GM23338 (cell line): ENCODE data around the gene PTPRN2. TPM values are rescaled to one million over a fixed set of nuclear protein-coding genes. Genes with fewer than 3 reads are reported as not detected.

Source experiments
- ATAC-seq: fragments of 200-7000 bp; cut with Tn5 transposase; 3 replicates; pipeline ENCODE4 v1.9.1; 2020
- DNase-seq: peaks from one replicate; pipeline ENCODE4 v3.0.0-alpha.2; 2015; ENCODE audit warnings: low spot score
- H2AFZ ChIP-seq: fragments of 200-600 bp; sonication (generic); 2 replicates; pipeline ENCODE4 v1.8.0; 2016; ENCODE audit warnings: antibody characterized with exemption, mild to moderate bottlenecking, moderate library complexity
- H3F3A ChIP-seq: fragments of 200-600 bp; sonication (generic); replicated peaks from 2 replicates; pipeline ENCODE4 v1.8.0; 2017; ENCODE audit warnings: antibody characterized with exemption, mixed run types, low read depth
- H3K27ac ChIP-seq: fragments of 200-600 bp; sonication (generic); 2 replicates; pipeline ENCODE4 v1.6.1; 2016; ENCODE audit warnings: low read depth
- H3K27me3 ChIP-seq: fragments of 200-600 bp; sonication (generic); 2 replicates; pipeline ENCODE4 v1.8.0; 2016; ENCODE audit warnings: mild to moderate bottlenecking, mixed run types, moderate library complexity; ENCODE audit not compliant: insufficient read depth
- H3K36me3 ChIP-seq: fragments of 200-600 bp; sonication (generic); 2 replicates; pipeline ENCODE4 v1.8.0; 2016; ENCODE audit warnings: mild to moderate bottlenecking; ENCODE audit not compliant: insufficient read depth
- H3K4me1 ChIP-seq: fragments of 200-600 bp; sonication (generic); 2 replicates; pipeline ENCODE4 v1.8.0; 2016; ENCODE audit warnings: mild to moderate bottlenecking, moderate library complexity; ENCODE audit not compliant: insufficient read depth
- H3K4me2 ChIP-seq: fragments of 200-600 bp; sonication (generic); 2 replicates; pipeline ENCODE4 v1.7.1; 2017; ENCODE audit warnings: mixed run types
- H3K4me3 ChIP-seq: fragments of 200-600 bp; sonication (generic); 2 replicates; pipeline ENCODE4 v1.6.1; 2016; ENCODE audit warnings: mixed run types
- H3K79me2 ChIP-seq: fragments of 200-600 bp; sonication (generic); replicated peaks from 2 replicates; pipeline ENCODE4 v1.8.0; 2017; ENCODE audit warnings: mild to moderate bottlenecking; ENCODE audit not compliant: insufficient read depth
- H3K9me2 ChIP-seq: fragments of 200-600 bp; sonication (generic); 2 replicates; pipeline ENCODE4 v1.8.0; 2017; ENCODE audit not compliant: insufficient read depth
- H4K20me1 ChIP-seq: fragments of 200-600 bp; sonication (generic); replicated peaks from 2 replicates; pipeline ENCODE4 v1.8.0; 2017; ENCODE audit warnings: mild to moderate bottlenecking; ENCODE audit not compliant: insufficient read depth
- H3K27ac Mint-ChIP-seq: 2 replicates; pipeline ENCODE4 v1.8.0; 2020; ENCODE audit warnings: inconsistent platforms, mild to moderate bottlenecking, moderate library complexity, mixed read lengths
- H3K27me3 Mint-ChIP-seq: 3 replicates; pipeline ENCODE4 v1.8.0; 2022; ENCODE audit warnings: low read depth, mild to moderate bottlenecking, moderate library complexity, mixed read lengths, inconsistent platforms; ENCODE audit not compliant: insufficient read depth, poor library complexity
- H3K36me3 Mint-ChIP-seq: 3 replicates; pipeline ENCODE4 v1.8.0; 2021; ENCODE audit warnings: low read depth, mild to moderate bottlenecking, inconsistent platforms, moderate library complexity, mixed read lengths
- H3K4me1 Mint-ChIP-seq: 3 replicates; pipeline ENCODE4 v1.8.0; 2020; ENCODE audit warnings: mild to moderate bottlenecking, inconsistent platforms, mixed read lengths
- H3K4me3 Mint-ChIP-seq: 3 replicates; pipeline ENCODE4 v1.8.0; 2021; ENCODE audit warnings: moderate library complexity, mild to moderate bottlenecking, inconsistent platforms, mixed read lengths
- H3K9me3 Mint-ChIP-seq: 3 replicates; pipeline ENCODE4 v1.8.0; 2020; ENCODE audit warnings: moderate library complexity, mild to moderate bottlenecking, inconsistent platforms, mixed read lengths
- CREB1 ChIP-seq: fragments of 250-450 bp; sonication (Bioruptor Pico); IDR thresholded peaks from 2 replicates; pipeline ENCODE4 v1.5.0; 2020; ENCODE audit warnings: low read depth, mild to moderate bottlenecking, moderate library complexity
- ETS1 ChIP-seq: IDR thresholded peaks from 2 replicates; pipeline ENCODE4 v1.6.1; 2016; ENCODE audit warnings: antibody characterized with exemption
- EZH2phosphoT487 ChIP-seq: fragments of 200-600 bp; sonication (generic); IDR thresholded peaks from one replicate; pipeline ENCODE4 v1.8.1; 2018; ENCODE audit warnings: antibody characterized with exemption; ENCODE audit not compliant: unreplicated experiment
- JUNB ChIP-seq: IDR thresholded peaks from one replicate; pipeline ENCODE4 v1.6.1; 2016; ENCODE audit warnings: antibody characterized with exemption; ENCODE audit not compliant: unreplicated experiment
- NANOG ChIP-seq: IDR thresholded peaks from 2 replicates; pipeline ENCODE4 v1.6.1; 2016; ENCODE audit warnings: antibody characterized with exemption, borderline replicate concordance
- POLR2AphosphoS5 ChIP-seq: IDR thresholded peaks from 2 replicates; pipeline ENCODE4 v1.6.1; 2016; ENCODE audit warnings: antibody characterized with exemption, low read depth
- REST ChIP-seq: IDR thresholded peaks from one replicate; pipeline ENCODE4 v1.6.1; 2018; ENCODE audit warnings: antibody characterized with exemption; ENCODE audit not compliant: unreplicated experiment
- STAT1 ChIP-seq: IDR thresholded peaks from one replicate; pipeline ENCODE4 v1.6.1; 2016; ENCODE audit warnings: antibody characterized with exemption; ENCODE audit not compliant: unreplicated experiment
- ZNF114 ChIP-seq: fragments of 250-450 bp; sonication (Bioruptor Pico); IDR thresholded peaks from 2 replicates; pipeline ENCODE4 v1.5.0; 2020; ENCODE audit warnings: mild to moderate bottlenecking, moderate library complexity
- ZNF331 ChIP-seq: fragments of 250-450 bp; sonication (Bioruptor Pico); IDR thresholded peaks from 2 replicates; pipeline ENCODE4 v1.5.0; 2020; ENCODE audit warnings: low read depth, mild to moderate bottlenecking, moderate library complexity
- polyA plus RNA-seq: library from polyadenylated mRNA; unstranded; fragments of >200 nt; fragmentation: Nextera tagmentation; extraction: Ambion mirVana; gene quantifications from 2 replicates; pipeline ENCODE4 v1.2.1, GENCODE V29; 2016
- total RNA-seq: library from RNA; depleted of rRNA; stranded (reverse); fragments of >200 nt; shearing (Covaris generic); gene quantifications from 2 replicates; pipeline ENCODE4 v1.2.3, GENCODE V29; 2014
- TF ChIP-seq, protein P1 (sequence below), 2 experiments: fragments of 200-600 bp in 1 of 2; sonication (generic) in 1 of 2; conservative IDR thresholded peaks; 2 replicates each; pipeline versions ENCODE4 v1.5.1 to v1.6.1; 2016 to 2017; ENCODE audit warnings: antibody characterized with exemption in 2 of 2, low read depth in 2 of 2, mild to moderate bottlenecking in 2 of 2, moderate library complexity in 1 of 2

PTPRN2 gene
- total and polyA plus RNA-seq, 2 experiments from 2014 or later = 0.87 to 4.0 TPM

DNA sequence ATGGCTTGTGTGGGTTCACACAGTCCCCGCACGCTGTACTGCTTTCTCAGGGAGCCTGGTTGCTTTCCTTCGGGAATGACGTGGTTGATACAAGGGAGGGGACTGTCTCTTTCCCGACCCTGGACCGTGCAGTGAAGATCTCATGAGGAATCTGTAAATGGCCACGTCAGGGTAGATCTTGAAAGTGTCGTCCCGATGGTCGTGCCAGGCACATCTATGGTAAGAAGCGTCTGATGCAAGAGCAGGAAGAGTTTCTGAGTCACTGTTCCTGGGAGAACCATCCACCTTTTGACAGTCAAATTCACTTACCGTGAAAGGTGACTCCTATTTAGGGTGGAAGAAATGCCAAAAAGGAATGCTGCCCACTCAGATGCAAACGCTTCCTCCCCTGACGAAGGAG, 500.4 kb downstream of the PTPRN2 start (continued):
- TF ChIP-seq REST (no peak), POLR2AphosphoS5 (no peak), ETS1 (no peak), JUNB (no peak)

DNA sequence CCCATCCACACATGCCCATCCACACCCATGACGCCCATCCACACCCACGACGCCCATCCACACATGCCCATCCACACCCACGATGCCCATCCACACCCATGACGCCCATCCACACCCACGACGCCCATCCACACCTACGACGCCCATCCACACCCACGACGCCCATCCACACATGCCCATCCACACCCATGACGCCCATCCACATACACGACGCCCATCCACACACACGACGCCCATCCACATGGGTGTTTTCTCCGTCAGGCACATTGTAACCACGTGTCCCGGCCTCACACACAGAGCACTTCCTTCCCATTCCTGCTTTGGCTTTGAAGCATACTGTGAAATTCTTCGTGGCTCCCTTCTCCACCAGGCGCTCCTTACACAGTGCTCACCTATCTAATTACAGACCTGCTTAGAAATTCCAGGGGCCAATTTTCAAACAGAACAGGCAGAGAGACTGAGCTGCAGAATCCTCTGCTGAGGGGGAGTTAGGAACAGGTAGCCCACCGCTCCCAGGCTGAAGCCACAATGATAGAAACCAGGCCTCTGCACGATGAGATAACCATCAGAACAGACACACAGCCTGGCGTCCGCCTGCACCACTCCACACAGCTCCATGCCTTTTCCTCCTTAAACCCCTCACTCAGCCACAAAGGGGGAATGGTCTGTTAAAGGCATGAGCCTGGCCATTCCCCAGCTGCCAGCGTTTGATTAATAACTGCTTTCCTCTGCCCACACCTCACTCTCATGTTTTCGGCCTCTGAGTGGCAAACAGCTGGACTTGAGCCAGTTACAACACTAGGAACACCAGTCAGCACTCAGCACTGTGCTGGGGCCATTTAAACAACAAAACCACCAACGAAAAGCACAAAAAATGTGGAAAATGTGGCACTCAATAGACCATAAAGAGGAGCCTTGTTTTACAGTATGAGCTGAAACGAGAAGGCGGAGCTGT, 501.6 kb downstream of the PTPRN2 start:
- Mint-ChIP-seq H3K27me3 (peaks cover 3% of the 10 kb centered on the region), H3K27ac (no peak overlapping the region), H3K36me3 (peaks cover 54% of the 10 kb centered on the region), H3K9me3 (peaks cover 84% of the 10 kb centered on the region), H3K4me3 (no peak overlapping the region), H3K4me1 (no peaks in the 10 kb centered on the region)
- DNase-seq = no peak
- Histone ChIP-seq H3F3A (no peaks in the 10 kb centered on the region), H3K79me2 (no peaks in the 10 kb centered on the region), H3K4me3 (no peak overlapping the region), H3K27ac (no peak overlapping the region), H2AFZ (no peak overlapping the region), H3K27me3 (no peaks in the 10 kb centered on the region), H3K9me2 (no peaks in the 10 kb centered on the region), H3K4me2 (no peak overlapping the region), H4K20me1 (no peaks in the 10 kb centered on the region), H3K4me1 (no peaks in the 10 kb centered on the region), H3K36me3 (peaks cover 8% of the 10 kb centered on the region; the same call in 1 of the 2 replicates)
- TF ChIP-seq, protein P1, sequence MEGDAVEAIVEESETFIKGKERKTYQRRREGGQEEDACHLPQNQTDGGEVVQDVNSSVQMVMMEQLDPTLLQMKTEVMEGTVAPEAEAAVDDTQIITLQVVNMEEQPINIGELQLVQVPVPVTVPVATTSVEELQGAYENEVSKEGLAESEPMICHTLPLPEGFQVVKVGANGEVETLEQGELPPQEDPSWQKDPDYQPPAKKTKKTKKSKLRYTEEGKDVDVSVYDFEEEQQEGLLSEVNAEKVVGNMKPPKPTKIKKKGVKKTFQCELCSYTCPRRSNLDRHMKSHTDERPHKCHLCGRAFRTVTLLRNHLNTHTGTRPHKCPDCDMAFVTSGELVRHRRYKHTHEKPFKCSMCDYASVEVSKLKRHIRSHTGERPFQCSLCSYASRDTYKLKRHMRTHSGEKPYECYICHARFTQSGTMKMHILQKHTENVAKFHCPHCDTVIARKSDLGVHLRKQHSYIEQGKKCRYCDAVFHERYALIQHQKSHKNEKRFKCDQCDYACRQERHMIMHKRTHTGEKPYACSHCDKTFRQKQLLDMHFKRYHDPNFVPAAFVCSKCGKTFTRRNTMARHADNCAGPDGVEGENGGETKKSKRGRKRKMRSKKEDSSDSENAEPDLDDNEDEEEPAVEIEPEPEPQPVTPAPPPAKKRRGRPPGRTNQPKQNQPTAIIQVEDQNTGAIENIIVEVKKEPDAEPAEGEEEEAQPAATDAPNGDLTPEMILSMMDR (conservative IDR thresholded peaks at IDR 0.05; ENCODE audit: low read depth in 2 of 2) = no peak
- TF ChIP-seq POLR2AphosphoS5 = no peak
- no peak for TF ChIP-seq EZH2phosphoT487
- no peak for TF ChIP-seq ZNF331 (CRISPR knock-in tag)
- no peak for TF ChIP-seq ETS1
- no peak for TF ChIP-seq CREB1 (CRISPR knock-in tag)
- TF ChIP-seq REST = no peak
- TF ChIP-seq JUNB = no peak
- no peak for TF ChIP-seq STAT1
- TF ChIP-seq NANOG = no peak
- no peak for TF ChIP-seq ZNF114 (CRISPR knock-in tag)
- ATAC-seq = no peak
